SK-N-SH (cell line): Measurements from ENCODE around the gene WNK2. TPM values are rescaled to one million over a fixed set of nuclear protein-coding genes. Genes with fewer than 3 reads are reported as not detected.

ENCODE experiments used
- CTCF ChIA-PET: fragments of 300-600, 350-600 bp; formaldehyde crosslinking; extraction: SDS; loops from one replicate; lab custom pipeline; 2021; lab: Yijun Ruan, JAX
- POLR2A ChIA-PET: fragments of 350-600 bp; sonication (Branson Sonifier 250); formaldehyde crosslinking; extraction: SDS; loops from one replicate; lab custom pipeline; 2020; ENCODE audit warnings: antibody characterized with exemption, inconsistent platforms; lab: Yijun Ruan, JAX
- DNase-seq: peaks from one replicate; pipeline ENCODE4 v3.0.0; 2012
- H2AFZ ChIP-seq: fragments of 200-600 bp; sonication (generic); 2 replicates; pipeline ENCODE4 v1.8.1; 2016; ENCODE audit warnings: antibody characterized with exemption, mild to moderate bottlenecking, low read depth
- H3F3A ChIP-seq: fragments of 200-600 bp; sonication (generic); replicated peaks from 2 replicates; pipeline ENCODE3; 2016; ENCODE audit warnings: antibody characterized with exemption, mild to moderate bottlenecking; ENCODE audit not compliant: insufficient read depth
- H3K27ac ChIP-seq, 2 experiments: fragments of 200-500 bp in 1 of 2; fragments of 200-600 bp in 1 of 2; sonication (Bioruptor generic) in 1 of 2; sonication (generic), shearing (Covaris generic) in 1 of 2; 2 replicates each; pipeline versions ENCODE4 v1.5.1 to v1.6.1; 2014 to 2016; ENCODE audit warnings: low read depth in 2 of 2, inconsistent platforms in 1 of 2, low read length in 1 of 2, mild to moderate bottlenecking in 1 of 2, mixed read lengths in 1 of 2
- H3K27me3 ChIP-seq: fragments of 200-600 bp; sonication (generic), shearing (Covaris generic); 2 replicates; pipeline ENCODE4 v1.6.1; 2016; ENCODE audit warnings: mixed run types; ENCODE audit not compliant: insufficient read depth
- H3K36me3 ChIP-seq, 2 experiments: fragments of 200-500 bp in 1 of 2; fragments of 200-600 bp in 1 of 2; sonication (Bioruptor generic) in 1 of 2; sonication (generic) in 1 of 2; replicated peaks in 1 of 2; 2 replicates each; pipeline versions ENCODE3 to v1.5.1; 2014 to 2016; ENCODE audit warnings: low read length in 1 of 2, mild to moderate bottlenecking in 1 of 2; ENCODE audit not compliant: insufficient read depth in 2 of 2, control insufficient read depth in 1 of 2
- H3K4me1 ChIP-seq, 2 experiments: fragments of 200-500 bp in 1 of 2; fragments of 200-600 bp in 1 of 2; sonication (Bioruptor generic) in 1 of 2; sonication (generic), shearing (Covaris generic) in 1 of 2; 2 replicates each; pipeline versions ENCODE4 v1.5.1 to v1.6.1; 2014 to 2016; ENCODE audit warnings: low read depth in 1 of 2, low read length in 1 of 2, mixed run types in 1 of 2; ENCODE audit not compliant: insufficient read depth in 2 of 2, control insufficient read depth in 1 of 2
- H3K4me2 ChIP-seq: fragments of 200-600 bp; sonication (generic), shearing (Covaris generic); 2 replicates; pipeline ENCODE4 v1.6.1; 2017; ENCODE audit warnings: mixed run types
- H3K4me3 ChIP-seq, 2 experiments: fragments of 200-500 bp in 1 of 2; fragments of 200-600 bp in 1 of 2; sonication (Bioruptor generic) in 1 of 2; sonication (generic), shearing (Covaris generic) in 1 of 2; 2 replicates each; pipeline versions ENCODE4 v1.5.1 to v1.8.1; 2014 to 2016; ENCODE audit warnings: low read depth in 2 of 2, inconsistent platforms in 1 of 2, low read length in 1 of 2, mild to moderate bottlenecking in 1 of 2, mixed read lengths in 1 of 2, moderate library complexity in 1 of 2
- H3K79me2 ChIP-seq: fragments of 200-600 bp; sonication (generic); 2 replicates; pipeline ENCODE4 v1.8.1; 2017; ENCODE audit warnings: mild to moderate bottlenecking; ENCODE audit not compliant: insufficient read depth
- H3K9ac ChIP-seq: fragments of 200-600 bp; sonication (generic); 2 replicates; pipeline ENCODE4 v1.6.1; 2017; ENCODE audit warnings: mixed run types
- H3K9me2 ChIP-seq: fragments of 200-600 bp; sonication (generic); 2 replicates; pipeline ENCODE4 v1.6.1; 2017; ENCODE audit warnings: mixed run types
- H3K9me3 ChIP-seq: fragments of 200-600 bp; sonication (generic); 2 replicates; pipeline ENCODE4 v1.6.1; 2017; ENCODE audit warnings: mixed run types, mild to moderate bottlenecking, moderate library complexity
- H4K20me1 ChIP-seq: fragments of 200-600 bp; sonication (generic); 2 replicates; pipeline ENCODE4 v1.6.1; 2017; ENCODE audit warnings: mild to moderate bottlenecking, mixed run types; ENCODE audit not compliant: insufficient read depth
- CTCF ChIP-seq: fragments of 200-600 bp; sonication (generic); IDR thresholded peaks from 2 replicates; pipeline ENCODE4 v1.6.1; 2017; ENCODE audit warnings: antibody characterized with exemption, mild to moderate bottlenecking, moderate library complexity
- ELF1 ChIP-seq: IDR thresholded peaks from 2 replicates; pipeline ENCODE4 v1.4.0; 2012
- EZH2phosphoT487 ChIP-seq: fragments of 200-600 bp; sonication (generic); IDR thresholded peaks from 2 replicates; pipeline ENCODE4 v1.6.1; 2017; ENCODE audit warnings: low read depth, mixed run types, mild to moderate bottlenecking, antibody characterized with exemption, moderate library complexity, borderline replicate concordance
- GABPA ChIP-seq: IDR thresholded peaks from 2 replicates; pipeline ENCODE4 v1.4.0; 2012; ENCODE audit warnings: low read depth, mild to moderate bottlenecking
- GATA2 ChIP-seq: sonication (generic); formaldehyde crosslinking; IDR thresholded peaks from 2 replicates; pipeline ENCODE4 v1.5.0; 2020; ENCODE audit warnings: mild to moderate bottlenecking, missing genetic modification reagents
- JUND ChIP-seq: IDR thresholded peaks from 2 replicates; pipeline ENCODE4 v1.4.0; 2012
- MXI1 ChIP-seq: IDR thresholded peaks from 2 replicates; pipeline ENCODE4 v1.6.1; 2012; ENCODE audit warnings: mild to moderate bottlenecking, low read depth, low read length, improper control_type of control experiment
- NRF1 ChIP-seq: IDR thresholded peaks from 2 replicates; pipeline ENCODE4 v1.6.1; 2012; ENCODE audit warnings: low read depth, mild to moderate bottlenecking, low read length
- RXRA ChIP-seq: IDR thresholded peaks from 2 replicates; pipeline ENCODE4 v1.4.0; 2012; ENCODE audit warnings: low read depth, mild to moderate bottlenecking, borderline replicate concordance
- SIN3A ChIP-seq: IDR thresholded peaks from 2 replicates; pipeline ENCODE4 v1.6.1; 2012; ENCODE audit warnings: low read depth, mild to moderate bottlenecking, low read length, moderate library complexity, borderline replicate concordance
- TCF12 ChIP-seq: IDR thresholded peaks from 2 replicates; pipeline ENCODE4 v1.4.0; 2012
- TEAD4 ChIP-seq: IDR thresholded peaks from 2 replicates; pipeline ENCODE4 v1.4.0; 2012; ENCODE audit warnings: mild to moderate bottlenecking, borderline replicate concordance; ENCODE audit not compliant: insufficient read depth
- WGBS: methylation state at CpG from one replicate; pipeline ENCODE4 v1.1.6; 2017; ENCODE audit warnings: low lambda C conversion rate; 5-methylcytosine and 5-hydroxymethylcytosine counted together
- polyA plus RNA-seq, 3 experiments: library from polyadenylated mRNA; depleted of rRNA; stranded (reverse); fragments of >200 nt; gene quantifications; 2 replicates each; pipeline ENCODE4 v1.2.3, GENCODE V29; 2012
- TF ChIP-seq, protein P1 (sequence below): IDR thresholded peaks from 2 replicates; pipeline ENCODE4; 2012

Gene WNK2
- polyA plus RNA-seq, 1 of the 3 experiments (the other 2 are of a cell fraction): 0.12 TPM

- Histone ChIP-seq H3K9me2 (no peaks in the 10 kb centered on the region), H3K4me3 (no peak overlapping the region), H3K27ac (no peak overlapping the region), H3K4me2 (no peak overlapping the region), H3K27me3 (no peaks in the 10 kb centered on the region), H3K36me3 (no peaks in the 10 kb centered on the region), H3K9ac (no peak overlapping the region), H2AFZ (no peak overlapping the region), H4K20me1 (no peaks in the 10 kb centered on the region), H3F3A (no peaks in the 10 kb centered on the region), H3K9me3 (no peaks in the 10 kb centered on the region), H3K4me1 (no peaks in the 10 kb centered on the region; a peak in 1 of 4 replicates), H3K79me2 (no peaks in the 10 kb centered on the region)
- DNase-seq: no peak
- ChIA-PET POLR2A (no interaction called here), CTCF (interaction anchor here (1.0 to 3.1 kb wide), 5 partner anchors 8 to 182 kb away, joined by 3 to 15 read pairs (median 4); no protein-coding TSS in a partner anchor)
- TF ChIP-seq RXRA (no peak), JUND (no peak), NRF1 (no peak), EZH2phosphoT487 (no peak)
- TF ChIP-seq, protein P1, sequence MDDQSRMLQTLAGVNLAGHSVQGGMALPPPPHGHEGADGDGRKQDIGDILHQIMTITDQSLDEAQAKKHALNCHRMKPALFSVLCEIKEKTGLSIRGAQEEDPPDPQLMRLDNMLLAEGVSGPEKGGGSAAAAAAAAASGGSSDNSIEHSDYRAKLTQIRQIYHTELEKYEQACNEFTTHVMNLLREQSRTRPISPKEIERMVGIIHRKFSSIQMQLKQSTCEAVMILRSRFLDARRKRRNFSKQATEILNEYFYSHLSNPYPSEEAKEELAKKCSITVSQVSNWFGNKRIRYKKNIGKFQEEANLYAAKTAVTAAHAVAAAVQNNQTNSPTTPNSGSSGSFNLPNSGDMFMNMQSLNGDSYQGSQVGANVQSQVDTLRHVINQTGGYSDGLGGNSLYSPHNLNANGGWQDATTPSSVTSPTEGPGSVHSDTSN: no peak
- WGBS: 60% methylated on average over 15 of the region's 21 CpGs
Observed at GRCh38 chr9:93290495-93291434, 106.8 kb downstream of the WNK2 start.

- POLR2A ChIA-PET: interaction anchor here (0.6 kb wide), 1 partner anchor 19 kb away, joined by 3 read pairs; no protein-coding TSS in a partner anchor
- 54% methylated on average over 14 of the region's 19 CpGs for WGBS
- no peaks in the 10 kb centered on the region for H3K27me3 ChIP-seq
- CTCF ChIA-PET: interaction anchor here (1.0 kb wide), 1 partner anchor 11 kb away, joined by 3 read pairs; no protein-coding TSS in a partner anchor
- H3K79me2 ChIP-seq: no peaks in the 10 kb centered on the region
- H3K4me2 ChIP-seq: no peak overlapping the region
- H3K4me3 ChIP-seq: no peak overlapping the region
- H3K9me3 ChIP-seq: no peaks in the 10 kb centered on the region
- TF ChIP-seq GABPA (no peak), CTCF (no peak), GATA2 (CRISPR knock-in tag) (no peak), TCF12 (no peak), TEAD4 (no peak), MXI1 (no peak), SIN3A (no peak), ELF1 (no peak)
- no peak overlapping the region for H3K27ac ChIP-seq
- no peak overlapping the region for H2AFZ ChIP-seq
- H3K9ac ChIP-seq: no peak overlapping the region
- no peaks in the 10 kb centered on the region for H4K20me1 ChIP-seq
- no peaks in the 10 kb centered on the region for H3K9me2 ChIP-seq
- H3K4me1 ChIP-seq: no peaks in the 10 kb centered on the region
- no peaks in the 10 kb centered on the region for H3F3A ChIP-seq
- no peaks in the 10 kb centered on the region for H3K36me3 ChIP-seq
- no peak for DNase-seq
Observed at GRCh38 chr9:93291536-93292287, 107.8 kb downstream of the WNK2 start.
